Cerebellar cortex (tissue), 1 donor: ENCODE results near the gene FAR2.
"Not testable (repeated sequence)": the region's sequence is repeated elsewhere in the genome, so short reads cannot be mapped to it uniquely, and the experiment has no call there.

Experiments
- DNase-seq: peaks from one replicate; pipeline ENCODE4 v3.0.0-alpha.2; 2015; ENCODE audit warnings: low spot score

Gene FAR2

GRCh38 chr12:29333178-29333577 is 184.1 kb downstream of the FAR2 start:
- DNase-seq, result no peak

GRCh38 chr12:29334937-29335336 is 185.9 kb downstream of the FAR2 start:
- no peak for DNase-seq

- no peak for DNase-seq
Observed at GRCh38 chr12:29337325-29337724, 188.2 kb downstream of the FAR2 start.

GRCh38 chr12:29343022-29343799 is 194.1 kb downstream of the FAR2 start:
- DNase-seq, result no peak

GRCh38 chr12:29346769-29347421 is 197.8 kb downstream of the FAR2 start:
- no peak for DNase-seq

- no peak for DNase-seq
Observed at GRCh38 chr12:29350080-29350479, 201.0 kb downstream of the FAR2 start.

- no peak for DNase-seq
Observed at GRCh38 chr12:29354954-29355353, 205.9 kb downstream of the FAR2 start.

GRCh38 chr12:29365091-29365490 is 216.0 kb downstream of the FAR2 start:
- DNase-seq, result no peak

- no peak for DNase-seq
Observed at GRCh38 chr12:29374012-29374411, 224.9 kb downstream of the FAR2 start.

GRCh38 chr12:29374913-29375312 is 225.8 kb downstream of the FAR2 start:
- no peak for DNase-seq

GRCh38 chr12:29376118-29376517 is 227.0 kb downstream of the FAR2 start:
- no peak for DNase-seq

GRCh38 chr12:29380536-29381523 is 231.8 kb downstream of the FAR2 start, which contains the start of gene ERGIC2:
Gene ERGIC2 (minus strand): TSS chr12:29381172. CDS start chr12:29371633, 9,539 bp downstream.
- DNase-seq, result peak; percentile 100

- DNase-seq, result no peak
Observed at GRCh38 chr12:29382251-29382650, 233.2 kb downstream of the FAR2 start.

- not testable (repeated sequence) for DNase-seq
Observed at GRCh38 chr12:29385194-29385593, 236.1 kb downstream of the FAR2 start.
